Esophagus muscularis mucosa (tissue), 4 donors: Measurements from ENCODE around the gene ST7L.

Source experiments
- CTCF ChIP-seq, 3 experiments: fragments of 200-600 bp in 2 of 3; fragments of 450-650 bp in 1 of 3; sonication (generic) in 2 of 3; IDR thresholded peaks; one replicate each; pipeline ENCODE4 v1.5.1; 2017 to 2019; ENCODE audit warnings: antibody characterized with exemption in 3 of 3, mild to moderate bottlenecking in 2 of 3, moderate library complexity in 1 of 3
- EP300 ChIP-seq: sonication (generic); formaldehyde crosslinking; IDR thresholded peaks from one replicate; pipeline ENCODE4 v1.6.1; 2017; ENCODE audit warnings: antibody characterized with exemption
- POLR2A ChIP-seq: fragments of 450-650 bp; IDR thresholded peaks from one replicate; pipeline ENCODE4 v1.6.1; 2017; ENCODE audit warnings: antibody characterized with exemption, moderate library complexity, mild to moderate bottlenecking, low read depth
- POLR2AphosphoS5 ChIP-seq, 2 donors: sonication (generic); formaldehyde crosslinking; IDR thresholded peaks; one replicate each; pipeline ENCODE4 v1.6.1; 2017; ENCODE audit warnings: antibody characterized with exemption in 2 of 2

- TF ChIP-seq CTCF (IDR thresholded peaks at IDR 0.05) = no peak
- TF ChIP-seq POLR2A = no peak
- TF ChIP-seq EP300 = no peak
- TF ChIP-seq POLR2AphosphoS5 (IDR thresholded peaks at IDR 0.05) = no peak
Observed at GRCh38 chr1:112507921-112508277, 111.0 kb downstream of the ST7L start.
